Amniotic epithelial cell (primary cell): ENCODE measurements around the gene PLAGL1.

Source experiments
- DNase-seq: peaks from one replicate; pipeline ENCODE4 v3.0.0-alpha.2; 2010; ENCODE audit warnings: low read depth

The PLAGL1 gene

GRCh38 chr6:143965503-143966171 is 42.4 kb downstream of the PLAGL1 start:
- peak; percentile 73 for DNase-seq

- DNase-seq, result no peak
These were observed 43.4 kb downstream of the PLAGL1 start for GRCh38 chr6:143964674-143965081.

- no peak for DNase-seq
These were observed 44.7 kb downstream of the PLAGL1 start for GRCh38 chr6:143963158-143963919.

GRCh38 chr6:143961886-143962878 is 45.9 kb downstream of the PLAGL1 start:
- DNase-seq, result peak; percentile 56

- DNase-seq, result no peak
These were observed 47.0 kb downstream of the PLAGL1 start for GRCh38 chr6:143961066-143961465.

GRCh38 chr6:143959927-143960326 is 48.1 kb downstream of the PLAGL1 start:
- DNase-seq, result no peak

- DNase-seq, result no peak
These were observed 49.1 kb downstream of the PLAGL1 start for GRCh38 chr6:143958839-143959399.

- DNase-seq, result no peak
These were observed 50.3 kb downstream of the PLAGL1 start for GRCh38 chr6:143957679-143958274.

GRCh38 chr6:143955971-143956370 is 52.1 kb downstream of the PLAGL1 start:
- DNase-seq, result no peak

- DNase-seq, result no peak
These were observed 54.1 kb downstream of the PLAGL1 start for GRCh38 chr6:143953922-143954321.

GRCh38 chr6:143952947-143953701 is 54.9 kb downstream of the PLAGL1 start:
- no peak for DNase-seq

- DNase-seq, result no peak
These were observed 55.8 kb downstream of the PLAGL1 start for GRCh38 chr6:143952060-143952778.

- DNase-seq, result no peak
These were observed 57.2 kb downstream of the PLAGL1 start for GRCh38 chr6:143950875-143951274.

GRCh38 chr6:143949962-143950361 is 58.1 kb downstream of the PLAGL1 start:
- no peak for DNase-seq

GRCh38 chr6:143949535-143949934 is 58.5 kb downstream of the PLAGL1 start:
- DNase-seq, result no peak

- DNase-seq, result no peak
These were observed 59.9 kb downstream of the PLAGL1 start for GRCh38 chr6:143948208-143948607.

GRCh38 chr6:143941852-143942627 is 66.0 kb downstream of the PLAGL1 start:
- DNase-seq, result peak; percentile 50

GRCh38 chr6:143940011-143940597 is 68.0 kb downstream of the PLAGL1 start:
- peak; percentile 55 for DNase-seq

- DNase-seq, result no peak
These were observed 68.7 kb downstream of the PLAGL1 start for GRCh38 chr6:143939364-143939763.
